Common myeloid progenitor, CD34-positive (primary cell): ENCODE data around the gene PCSK4.
"Not testable (repeated sequence)": the region's sequence is repeated elsewhere in the genome, so short reads cannot be mapped to it uniquely, and the experiment has no call there.

Source experiments
- CTCF ChIA-PET: fragments of 350-600 bp; sonication (Branson Sonifier 250); formaldehyde crosslinking; loops from one replicate; lab custom pipeline; 2021; ENCODE audit warnings: antibody characterized with exemption; lab: Charles Lee
- POLR2A ChIA-PET: fragments of 350-600 bp; sonication (Branson Sonifier 250); formaldehyde crosslinking; loops from one replicate; lab custom pipeline; 2021; ENCODE audit warnings: antibody characterized with exemption; lab: Charles Lee
- DNase-seq, 3 donors: peaks; one replicate each; pipeline versions ENCODE4 v3.0.0 to v3.0.0-alpha.2; 2013
- H3K27ac ChIP-seq, 2 experiments: 1 replicate in 1 of 2; 2 replicates in 1 of 2; pipeline ENCODE4 v1.7.0; 2013; ENCODE audit warnings: inconsistent platforms in 2 of 2, low read length in 2 of 2, mild to moderate bottlenecking in 2 of 2, low read depth in 1 of 2, moderate library complexity in 1 of 2; ENCODE audit not compliant: severe bottlenecking in 2 of 2, insufficient read depth in 1 of 2, poor library complexity in 1 of 2
- H3K27me3 ChIP-seq, 5 experiments: replicated peaks in 2 of 5; 1 replicate in 3 of 5; 2 replicates in 2 of 5; pipeline versions ENCODE4 v1.6.1 to v1.7.0; 2013; ENCODE audit warnings: low read length in 4 of 5, mild to moderate bottlenecking in 2 of 5, moderate library complexity in 2 of 5, inconsistent platforms in 1 of 5; ENCODE audit not compliant: insufficient read depth in 5 of 5, control insufficient read depth in 4 of 5
- H3K36me3 ChIP-seq, 4 experiments: 1 replicate in 2 of 4; 2 replicates in 2 of 4; pipeline versions ENCODE4 v1.6.1 to v1.7.0; 2013; ENCODE audit warnings: low read length in 3 of 4, control low read depth in 1 of 4, mild to moderate bottlenecking in 1 of 4; ENCODE audit not compliant: control insufficient read depth in 4 of 4, insufficient read depth in 4 of 4
- H3K4me1 ChIP-seq, 4 experiments: 1 replicate in 3 of 4; 2 replicates in 1 of 4; pipeline versions ENCODE4 v1.6.1 to v1.7.1; 2013; ENCODE audit warnings: low read length in 3 of 4, mild to moderate bottlenecking in 3 of 4, control low read depth in 1 of 4, inconsistent platforms in 1 of 4, moderate library complexity in 1 of 4; ENCODE audit not compliant: control insufficient read depth in 4 of 4, insufficient read depth in 4 of 4; ENCODE audit errors: control extremely low read depth in 1 of 4
- H3K4me3 ChIP-seq, 7 experiments: 1 replicate in 4 of 7; 2 replicates in 3 of 7; pipeline versions ENCODE4 v1.5.1 to v1.7.0; 2013; ENCODE audit warnings: mild to moderate bottlenecking in 7 of 7, low read length in 6 of 7, moderate library complexity in 6 of 7, inconsistent platforms in 2 of 7, low read depth in 2 of 7, control low read depth in 1 of 7; ENCODE audit not compliant: insufficient read depth in 4 of 7, control insufficient read depth in 1 of 7; ENCODE audit errors: extremely low read depth in 1 of 7
- H3K9me3 ChIP-seq, 5 experiments: 1 replicate in 4 of 5; 2 replicates in 1 of 5; pipeline versions ENCODE4 v1.6.1 to v1.7.1; 2013; ENCODE audit warnings: low read length in 4 of 5, mild to moderate bottlenecking in 2 of 5, inconsistent platforms in 1 of 5, low read depth in 1 of 5, moderate library complexity in 1 of 5; ENCODE audit not compliant: control insufficient read depth in 4 of 5, insufficient read depth in 2 of 5; ENCODE audit errors: control extremely low read depth in 1 of 5
- WGBS: methylation state at CpG from one replicate; pipeline ENCODE4 v1.1.5; 2013; ENCODE audit not compliant: insufficient coverage; 5-methylcytosine and 5-hydroxymethylcytosine counted together

PCSK4 gene

DNA sequence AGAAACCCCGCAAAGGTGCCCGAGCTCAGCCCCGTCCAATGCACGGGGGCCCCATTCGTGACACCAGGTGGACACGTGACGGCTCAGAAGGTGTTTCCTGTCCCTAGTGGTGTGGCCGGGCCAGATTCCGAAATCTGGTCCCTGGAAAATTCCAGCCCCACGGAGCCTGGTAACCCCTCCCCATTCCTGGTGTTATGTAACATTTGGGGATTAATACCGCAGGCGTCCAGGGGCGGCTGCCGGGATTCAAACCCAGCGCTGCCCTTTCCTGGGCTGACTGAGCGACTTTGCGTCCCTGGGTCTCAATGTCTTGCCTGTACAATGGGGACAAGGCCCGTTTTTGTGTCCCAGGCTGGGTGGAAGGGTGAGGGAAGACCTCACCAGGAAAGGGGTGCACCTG is 32.7 kb upstream of the PCSK4 start:
- 72% methylated on average over 17 of the region's 18 CpGs for WGBS
- H3K4me1 ChIP-seq: peaks cover 0 to 4% (median 0%) of the 10 kb centered on the region in 4 experiments
- H3K36me3 ChIP-seq: no peaks in the 10 kb centered on the region
- CTCF ChIA-PET: no interaction called here
- DNase-seq: no peak
- POLR2A ChIA-PET: no interaction called here
- H3K4me3 ChIP-seq: no peak overlapping the region
- H3K27ac ChIP-seq: no peak overlapping the region
- H3K27me3 ChIP-seq: peaks cover 4 to 77% (median 26%) of the 10 kb centered on the region in 5 experiments
- no peaks in the 10 kb centered on the region for H3K9me3 ChIP-seq

DNA sequence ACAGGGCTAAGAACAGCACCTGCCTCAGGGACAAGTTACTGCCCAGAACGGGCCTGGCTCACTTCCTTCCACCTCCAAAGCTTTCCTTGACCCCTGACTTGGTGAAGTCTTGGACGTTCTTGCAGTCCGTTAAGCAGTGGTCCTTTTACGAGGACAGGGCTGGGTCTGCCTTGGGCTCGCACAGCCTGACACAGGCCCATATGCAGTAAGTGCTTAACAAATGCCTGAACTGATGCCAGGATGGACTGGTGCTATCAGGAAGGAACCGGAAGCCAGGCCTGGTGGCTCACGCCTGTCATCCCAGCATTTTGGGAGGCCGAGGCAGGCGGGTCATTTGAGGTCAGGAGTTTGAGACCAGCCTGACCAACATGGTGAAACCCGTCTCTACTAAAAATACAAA is 31.9 kb upstream of the PCSK4 start:
- no peak for DNase-seq
- Histone ChIP-seq H3K4me1 (peaks cover 0 to 4% (median 0%) of the 10 kb centered on the region in 4 experiments), H3K9me3 (no peaks in the 10 kb centered on the region), H3K27ac (no peak overlapping the region), H3K27me3 (peaks cover 4 to 75% (median 26%) of the 10 kb centered on the region in 5 experiments), H3K36me3 (no peaks in the 10 kb centered on the region), H3K4me3 (no peak overlapping the region)
- ChIA-PET POLR2A (no interaction called here), CTCF (interaction anchor here (0.7 to 1.2 kb wide), 2 partner anchors 51 to 249 kb away, joined by 3 to 4 read pairs; no protein-coding TSS in a partner anchor)
- 83% methylated on average over 7 of the region's 10 CpGs for WGBS

DNA sequence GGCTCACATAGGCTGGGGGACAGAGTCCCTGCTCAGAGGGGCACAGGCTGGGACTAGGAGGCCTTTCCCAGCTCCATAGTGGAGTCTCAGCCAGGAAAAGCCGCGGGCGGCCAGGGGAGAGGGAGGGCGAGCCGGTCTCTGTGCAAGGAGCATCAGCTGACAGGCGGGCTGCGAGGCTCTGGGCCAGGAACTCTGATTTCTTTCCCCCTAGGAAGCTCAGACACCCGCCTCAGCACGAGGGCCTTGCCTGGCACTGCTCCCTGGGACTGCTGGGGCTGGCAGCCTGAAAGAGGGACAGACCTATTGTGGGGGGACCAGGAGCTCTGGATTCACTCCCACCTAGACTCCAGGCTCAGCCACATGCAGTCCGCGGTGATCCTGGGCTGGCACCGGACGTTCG is 31.5 kb upstream of the PCSK4 start:
- 85% methylated on average over 13 of the region's 14 CpGs for WGBS
- H3K4me1 ChIP-seq: peaks cover 0 to 4% (median 0%) of the 10 kb centered on the region in 4 experiments
- H3K9me3 ChIP-seq: no peaks in the 10 kb centered on the region
- ChIA-PET CTCF (interaction anchor here (0.7 to 1.2 kb wide), 3 partner anchors 25 to 249 kb away, joined by 3 to 4 read pairs (median 3); no protein-coding TSS in a partner anchor), POLR2A (no interaction called here)
- H3K36me3 ChIP-seq: no peaks in the 10 kb centered on the region
- no peak for DNase-seq
- H3K27ac ChIP-seq: no peak overlapping the region
- peaks cover 4 to 72% (median 26%) of the 10 kb centered on the region in 5 experiments for H3K27me3 ChIP-seq
- H3K4me3 ChIP-seq: no peak overlapping the region

DNA sequence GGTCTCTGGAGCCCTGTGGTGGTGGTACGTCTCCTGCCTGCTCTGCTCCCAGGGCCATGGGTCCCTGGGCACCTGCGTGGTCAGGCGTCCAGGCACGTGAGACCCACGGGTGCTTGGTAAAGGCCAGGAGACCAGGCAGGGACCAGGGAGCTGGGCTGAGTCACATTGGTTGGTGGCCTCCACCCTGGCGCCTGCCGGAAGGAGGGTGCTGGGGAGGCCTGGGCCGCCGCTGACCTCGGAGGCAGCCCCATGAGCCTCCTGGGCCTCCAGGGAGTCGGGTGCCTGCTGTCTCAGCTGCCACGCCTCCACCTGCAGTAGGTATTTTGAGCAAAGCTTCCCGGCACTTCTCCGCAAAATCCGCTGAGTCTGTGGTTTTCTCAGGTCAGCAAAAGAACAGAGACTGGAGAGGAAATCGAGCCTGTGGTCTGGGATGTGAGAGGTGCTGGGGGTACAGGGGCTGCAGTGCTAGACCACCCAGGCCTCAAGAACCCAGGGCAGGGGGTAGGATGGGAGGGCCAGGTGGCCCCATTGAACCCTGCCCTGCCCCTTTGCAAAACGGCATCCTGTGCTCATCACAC is 30.1 kb upstream of the PCSK4 start:
- peaks cover 4 to 71% (median 28%) of the 10 kb centered on the region in 5 experiments for H3K27me3 ChIP-seq
- CTCF ChIA-PET: no interaction called here
- H3K9me3 ChIP-seq: peaks cover 0 to 4% (median 3%) of the 10 kb centered on the region in 5 experiments

DNA sequence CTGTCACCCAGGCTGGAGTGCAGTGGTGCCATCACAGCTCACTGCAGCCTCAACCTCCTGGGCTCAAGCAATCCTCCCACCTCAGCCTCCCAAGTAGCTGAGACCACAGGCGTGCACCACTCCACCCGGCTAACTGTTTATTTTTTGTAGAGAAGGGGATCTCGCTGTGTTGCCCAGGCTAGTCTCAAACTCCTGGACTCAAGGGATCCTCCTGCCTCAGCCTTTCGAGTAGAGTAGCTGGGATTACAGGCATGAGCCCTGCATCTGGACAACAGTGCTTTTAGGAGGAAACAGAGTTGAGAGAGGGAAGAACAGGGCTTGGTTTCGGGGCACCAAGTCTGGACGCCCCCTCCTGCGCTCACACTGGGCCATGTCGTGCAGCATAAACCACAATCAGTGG is 29.7 kb upstream of the PCSK4 start:
- DNase-seq, H3K27ac ChIP-seq, H3K4me1 ChIP-seq, POLR2A ChIA-PET, CTCF ChIA-PET, H3K4me3 ChIP-seq, H3K36me3 ChIP-seq, H3K9me3 ChIP-seq: not testable (repeated sequence)
- peaks cover 4 to 71% (median 28%) of the 10 kb centered on the region in 5 experiments for H3K27me3 ChIP-seq
- 87% methylated on average over 8 of the region's 8 CpGs for WGBS

More for the DNA sequence above, 30.1 kb upstream of the PCSK4 start:
- H3K27ac ChIP-seq: no peak overlapping the region
- POLR2A ChIA-PET: no interaction called here
- H3K36me3 ChIP-seq: no peaks in the 10 kb centered on the region
- 80% methylated on average over 16 of the region's 17 CpGs for WGBS
- DNase-seq: no peak
- H3K4me1 ChIP-seq: peaks cover 0 to 4% (median 0%) of the 10 kb centered on the region in 4 experiments
- H3K4me3 ChIP-seq: no peak overlapping the region

DNA sequence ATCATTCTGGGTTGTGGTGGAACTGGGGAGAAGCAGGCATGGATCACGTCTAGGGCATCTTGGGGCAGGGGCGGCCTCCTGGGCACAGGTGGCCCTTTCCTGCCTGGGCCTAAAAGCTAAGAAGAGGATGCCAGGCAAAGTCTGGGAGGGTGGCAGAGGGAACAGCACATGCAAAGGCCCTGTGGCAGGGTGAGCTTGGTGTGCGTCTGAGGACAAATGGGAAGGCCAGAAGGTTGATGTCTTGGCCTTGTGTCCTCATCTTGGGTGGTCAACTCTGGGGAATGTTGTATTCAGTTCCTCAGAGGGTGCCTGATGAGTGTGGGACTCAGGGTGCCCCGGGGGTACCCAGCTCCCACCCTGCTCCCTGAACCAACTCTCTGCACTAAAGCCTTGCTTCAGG is 28.3 kb upstream of the PCSK4 start:
- Histone ChIP-seq H3K36me3 (no peaks in the 10 kb centered on the region), H3K9me3 (peaks cover 0 to 4% (median 3%) of the 10 kb centered on the region in 5 experiments), H3K27ac (no peak overlapping the region), H3K27me3 (peaks cover 0 to 71% (median 29%) of the 10 kb centered on the region in 5 experiments), H3K4me3 (no peak overlapping the region), H3K4me1 (no peaks in the 10 kb centered on the region)
- 91% methylated on average over 4 of the region's 4 CpGs for WGBS
- ChIA-PET POLR2A (no interaction called here), CTCF (no interaction called here)
- no peak for DNase-seq

DNA sequence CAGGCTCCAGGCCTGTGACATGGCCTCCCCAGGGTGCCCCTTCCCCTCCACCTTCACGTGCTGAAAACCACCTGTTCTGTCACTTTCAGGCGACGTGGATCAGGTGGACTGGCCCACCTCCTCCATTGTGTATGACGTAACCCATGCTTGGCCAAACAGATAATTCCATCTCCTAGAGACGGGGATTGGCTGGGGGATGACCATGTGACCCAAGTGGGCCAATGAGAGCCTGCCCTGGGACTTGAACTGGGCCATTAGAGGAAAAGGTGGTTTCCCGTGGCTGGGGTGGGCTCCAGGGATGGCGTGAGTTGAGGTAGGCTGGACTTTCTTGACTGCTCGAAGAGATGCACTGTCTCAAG is 26.2 kb upstream of the PCSK4 start:
- CTCF ChIA-PET: no interaction called here
- no peak for DNase-seq
- no peaks in the 10 kb centered on the region for H3K36me3 ChIP-seq
- H3K9me3 ChIP-seq: peaks cover 0 to 9% (median 3%) of the 10 kb centered on the region in 5 experiments
- no peak overlapping the region for H3K4me3 ChIP-seq
- H3K4me1 ChIP-seq: peaks cover 0 to 7% (median 5%) of the 10 kb centered on the region in 4 experiments
- WGBS: 68% methylated on average over 7 of the region's 8 CpGs
- no peak overlapping the region for H3K27ac ChIP-seq
- POLR2A ChIA-PET: no interaction called here
- peaks cover 0 to 72% (median 21%) of the 10 kb centered on the region in 5 experiments for H3K27me3 ChIP-seq
